Body of pancreas (tissue), 4 donors: ENCODE data around the gene ADAMTS10.
"Not testable (repeated sequence)": the region's sequence is repeated elsewhere in the genome, so short reads cannot be mapped to it uniquely, and the experiment has no call there.

Source experiments
- CTCF ChIP-seq, 7 experiments: fragments of 450-650 bp in 4 of 7; fragments of 200-600 bp in 3 of 7; sonication (generic) in 3 of 7; IDR thresholded peaks; one replicate each; pipeline ENCODE4 v1.5.1; 2016 to 2019; ENCODE audit warnings: antibody characterized with exemption in 7 of 7
- POLR2A ChIP-seq, 3 donors: fragments of 450-650 bp; IDR thresholded peaks; one replicate each; pipeline ENCODE4 v1.6.1; 2016; ENCODE audit warnings: antibody characterized with exemption in 3 of 3, mild to moderate bottlenecking in 2 of 3

- not testable (repeated sequence) for TF ChIP-seq POLR2A, CTCF (IDR thresholded peaks at IDR 0.05)
Observed at GRCh38 chr19:8637070-8637469, 26.6 kb upstream of the ADAMTS10 start.
